ENCODE data around the gene SESN1.

- TF ChIP-seq, protein P1, sequence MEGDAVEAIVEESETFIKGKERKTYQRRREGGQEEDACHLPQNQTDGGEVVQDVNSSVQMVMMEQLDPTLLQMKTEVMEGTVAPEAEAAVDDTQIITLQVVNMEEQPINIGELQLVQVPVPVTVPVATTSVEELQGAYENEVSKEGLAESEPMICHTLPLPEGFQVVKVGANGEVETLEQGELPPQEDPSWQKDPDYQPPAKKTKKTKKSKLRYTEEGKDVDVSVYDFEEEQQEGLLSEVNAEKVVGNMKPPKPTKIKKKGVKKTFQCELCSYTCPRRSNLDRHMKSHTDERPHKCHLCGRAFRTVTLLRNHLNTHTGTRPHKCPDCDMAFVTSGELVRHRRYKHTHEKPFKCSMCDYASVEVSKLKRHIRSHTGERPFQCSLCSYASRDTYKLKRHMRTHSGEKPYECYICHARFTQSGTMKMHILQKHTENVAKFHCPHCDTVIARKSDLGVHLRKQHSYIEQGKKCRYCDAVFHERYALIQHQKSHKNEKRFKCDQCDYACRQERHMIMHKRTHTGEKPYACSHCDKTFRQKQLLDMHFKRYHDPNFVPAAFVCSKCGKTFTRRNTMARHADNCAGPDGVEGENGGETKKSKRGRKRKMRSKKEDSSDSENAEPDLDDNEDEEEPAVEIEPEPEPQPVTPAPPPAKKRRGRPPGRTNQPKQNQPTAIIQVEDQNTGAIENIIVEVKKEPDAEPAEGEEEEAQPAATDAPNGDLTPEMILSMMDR (IDR thresholded peaks at IDR 0.05; ENCODE audit: low read length) = no peak
- TF ChIP-seq EZH2phosphoT487 (IDR thresholded peaks at IDR 0.05; ENCODE audit: low read length) = no peak
Measured at GRCh38 chr6:109013656-109014305, 80.9 kb downstream of the SESN1 start.
